Transverse colon (tissue), 3 donors: ENCODE measurements around the gene CCDC142.

ENCODE experiments used
- EP300 ChIP-seq: sonication (generic); formaldehyde crosslinking; IDR thresholded peaks from one replicate; pipeline ENCODE4 v1.6.1; 2017; ENCODE audit warnings: antibody characterized with exemption, low read depth
- POLR2A ChIP-seq: fragments of 450-650 bp; IDR thresholded peaks from one replicate; pipeline ENCODE4 v1.6.1; 2016; ENCODE audit warnings: antibody characterized with exemption, mild to moderate bottlenecking, moderate library complexity
- TF ChIP-seq, protein P1 (sequence below), 5 experiments: fragments of 200-600 bp in 3 of 5; fragments of 450-650 bp in 2 of 5; sonication (generic) in 3 of 5; IDR thresholded peaks; 1 replicate in 2 of 5; 2 replicates in 3 of 5; pipeline ENCODE4 v1.5.1; 2016 to 2017; ENCODE audit warnings: antibody characterized with exemption in 5 of 5, inconsistent platforms in 3 of 5, mild to moderate bottlenecking in 2 of 5, moderate library complexity in 1 of 5

GRCh38 chr2:74481961-74482800 is 617 bp downstream of the CCDC142 start:
- TF ChIP-seq, protein P1, sequence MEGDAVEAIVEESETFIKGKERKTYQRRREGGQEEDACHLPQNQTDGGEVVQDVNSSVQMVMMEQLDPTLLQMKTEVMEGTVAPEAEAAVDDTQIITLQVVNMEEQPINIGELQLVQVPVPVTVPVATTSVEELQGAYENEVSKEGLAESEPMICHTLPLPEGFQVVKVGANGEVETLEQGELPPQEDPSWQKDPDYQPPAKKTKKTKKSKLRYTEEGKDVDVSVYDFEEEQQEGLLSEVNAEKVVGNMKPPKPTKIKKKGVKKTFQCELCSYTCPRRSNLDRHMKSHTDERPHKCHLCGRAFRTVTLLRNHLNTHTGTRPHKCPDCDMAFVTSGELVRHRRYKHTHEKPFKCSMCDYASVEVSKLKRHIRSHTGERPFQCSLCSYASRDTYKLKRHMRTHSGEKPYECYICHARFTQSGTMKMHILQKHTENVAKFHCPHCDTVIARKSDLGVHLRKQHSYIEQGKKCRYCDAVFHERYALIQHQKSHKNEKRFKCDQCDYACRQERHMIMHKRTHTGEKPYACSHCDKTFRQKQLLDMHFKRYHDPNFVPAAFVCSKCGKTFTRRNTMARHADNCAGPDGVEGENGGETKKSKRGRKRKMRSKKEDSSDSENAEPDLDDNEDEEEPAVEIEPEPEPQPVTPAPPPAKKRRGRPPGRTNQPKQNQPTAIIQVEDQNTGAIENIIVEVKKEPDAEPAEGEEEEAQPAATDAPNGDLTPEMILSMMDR (IDR thresholded peaks at IDR 0.05): no peak
- TF ChIP-seq EP300 (no peak), POLR2A (no peak)
